HUES6 (cell line): ENCODE results near the gene MAPK14.

ENCODE experiments used
- H3K27ac ChIP-seq: 2 replicates; pipeline ENCODE4 v1.7.0; 2013; ENCODE audit warnings: low read depth, mild to moderate bottlenecking, low read length, inconsistent platforms
- H3K27me3 ChIP-seq: 2 replicates; pipeline ENCODE4 v1.6.1; 2013; ENCODE audit warnings: low read length; ENCODE audit not compliant: control insufficient read depth, insufficient read depth
- H3K36me3 ChIP-seq: 2 replicates; pipeline ENCODE4 v1.6.1; 2013; ENCODE audit warnings: low read length; ENCODE audit not compliant: control insufficient read depth, insufficient read depth
- H3K4me1 ChIP-seq: 2 replicates; pipeline ENCODE4 v1.6.1; 2013; ENCODE audit warnings: low read length; ENCODE audit not compliant: control insufficient read depth, insufficient read depth
- H3K4me3 ChIP-seq: 2 replicates; pipeline ENCODE4 v1.5.1; 2013; ENCODE audit warnings: low read depth, low read length
- H3K9ac ChIP-seq: one replicate; pipeline ENCODE4 v1.6.1; 2013; ENCODE audit warnings: mild to moderate bottlenecking, low read length
- H3K9me3 ChIP-seq: 2 replicates; pipeline ENCODE4 v1.6.1; 2013; ENCODE audit warnings: low read depth, low read length; ENCODE audit not compliant: control insufficient read depth, insufficient read depth

MAPK14 gene

GRCh38 chr6:36102853-36103252 is 75.2 kb downstream of the MAPK14 start:
- peaks cover 14% of the 10 kb centered on the region; the same call in 1 of the 2 replicates for H3K4me1 ChIP-seq
- no peak overlapping the region for H3K4me3 ChIP-seq
- no peaks in the 10 kb centered on the region for H3K27me3 ChIP-seq
- no peak overlapping the region for H3K9ac ChIP-seq
- H3K9me3 ChIP-seq = no peaks in the 10 kb centered on the region
- no peak overlapping the region for H3K27ac ChIP-seq
- H3K36me3 ChIP-seq = peaks cover 31% of the 10 kb centered on the region

- Histone ChIP-seq H3K36me3 (peaks cover 51% of the 10 kb centered on the region), H3K27ac (no peak overlapping the region), H3K9me3 (no peaks in the 10 kb centered on the region), H3K4me3 (no peak overlapping the region), H3K27me3 (no peaks in the 10 kb centered on the region), H3K9ac (no peak overlapping the region), H3K4me1 (0 out of 2 replicates have a peak, but pooled peaks cover under 1% of the 10 kb centered on the region)
These were observed 77.2 kb downstream of the MAPK14 start for GRCh38 chr6:36104836-36105235.

- Histone ChIP-seq H3K36me3 (peaks cover 50% of the 10 kb centered on the region), H3K9me3 (no peaks in the 10 kb centered on the region), H3K9ac (no peak overlapping the region), H3K4me3 (no peak overlapping the region), H3K27me3 (no peaks in the 10 kb centered on the region), H3K4me1 (no peaks in the 10 kb centered on the region), H3K27ac (no peak overlapping the region)
These were observed 81.5 kb downstream of the MAPK14 start for GRCh38 chr6:36109092-36109491.

DNA sequence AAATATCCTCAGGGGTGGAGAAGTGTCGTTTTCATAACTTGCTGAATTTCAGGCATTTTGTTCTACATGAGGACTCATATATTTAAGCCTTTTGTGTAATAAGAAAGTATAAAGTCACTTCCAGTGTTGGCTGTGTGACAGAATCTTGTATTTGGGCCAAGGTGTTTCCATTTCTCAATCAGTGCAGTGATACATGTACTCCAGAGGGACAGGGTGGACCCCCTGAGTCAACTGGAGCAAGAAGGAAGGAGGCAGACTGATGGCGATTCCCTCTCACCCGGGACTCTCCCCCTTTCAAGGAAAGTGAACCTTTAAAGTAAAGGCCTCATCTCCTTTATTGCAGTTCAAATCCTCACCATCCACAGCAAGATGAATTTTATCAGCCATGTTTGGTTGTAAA is 82.4 kb downstream of the MAPK14 start:
- Histone ChIP-seq H3K9me3 (no peaks in the 10 kb centered on the region), H3K36me3 (peaks cover 43% of the 10 kb centered on the region), H3K27ac (no peak overlapping the region), H3K27me3 (no peaks in the 10 kb centered on the region), H3K4me3 (no peak overlapping the region), H3K9ac (no peak overlapping the region), H3K4me1 (no peaks in the 10 kb centered on the region)

- H3K4me1 ChIP-seq = no peaks in the 10 kb centered on the region
- H3K27me3 ChIP-seq = no peaks in the 10 kb centered on the region
- no peaks in the 10 kb centered on the region for H3K9me3 ChIP-seq
- H3K4me3 ChIP-seq = no peak overlapping the region
- no peak overlapping the region for H3K9ac ChIP-seq
- no peak overlapping the region for H3K27ac ChIP-seq
- H3K36me3 ChIP-seq = peaks cover 43% of the 10 kb centered on the region
These were observed 83.3 kb downstream of the MAPK14 start for GRCh38 chr6:36110863-36111262.

- H3K27me3 ChIP-seq = no peaks in the 10 kb centered on the region
- H3K27ac ChIP-seq = no peak overlapping the region
- H3K9ac ChIP-seq = no peak overlapping the region
- no peaks in the 10 kb centered on the region for H3K9me3 ChIP-seq
- H3K36me3 ChIP-seq = peaks cover 43% of the 10 kb centered on the region
- no peak overlapping the region for H3K4me3 ChIP-seq
- H3K4me1 ChIP-seq = no peaks in the 10 kb centered on the region
These were observed 83.9 kb downstream of the MAPK14 start for GRCh38 chr6:36111526-36111925.

GRCh38 chr6:36113049-36113448 is 85.4 kb downstream of the MAPK14 start:
- Histone ChIP-seq H3K27ac (no peak overlapping the region), H3K4me1 (no peaks in the 10 kb centered on the region), H3K27me3 (no peaks in the 10 kb centered on the region), H3K9ac (no peak overlapping the region), H3K4me3 (no peak overlapping the region), H3K36me3 (peaks cover 37% of the 10 kb centered on the region), H3K9me3 (no peaks in the 10 kb centered on the region)

DNA sequence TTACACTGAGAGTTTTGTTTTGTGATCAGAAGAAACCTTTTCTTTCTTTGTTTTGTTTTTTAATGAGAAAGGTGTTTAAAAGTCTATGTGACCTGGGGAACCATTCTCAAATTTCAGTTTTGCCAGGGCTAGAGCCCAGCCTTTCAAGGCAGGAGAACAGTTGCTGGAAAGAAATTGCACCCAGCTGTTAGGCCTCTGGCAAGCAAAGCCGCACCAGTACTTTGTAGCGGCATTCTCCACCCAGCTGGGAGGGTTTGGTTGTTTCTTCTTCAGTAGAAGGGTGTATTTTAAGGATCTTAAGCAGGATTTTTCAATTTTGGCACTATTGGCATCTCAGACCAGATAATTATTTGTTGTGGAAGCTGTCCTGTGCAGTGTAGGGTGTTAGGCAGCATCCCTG is 86.1 kb downstream of the MAPK14 start:
- Histone ChIP-seq H3K4me1 (no peaks in the 10 kb centered on the region), H3K4me3 (no peak overlapping the region), H3K27me3 (no peaks in the 10 kb centered on the region), H3K36me3 (peaks cover 35% of the 10 kb centered on the region), H3K9ac (no peak overlapping the region), H3K9me3 (no peaks in the 10 kb centered on the region), H3K27ac (no peak overlapping the region)

GRCh38 chr6:36114798-36115408 is 87.3 kb downstream of the MAPK14 start:
- H3K9ac ChIP-seq = no peak overlapping the region
- H3K27ac ChIP-seq = no peak overlapping the region
- H3K4me1 ChIP-seq = no peaks in the 10 kb centered on the region
- H3K36me3 ChIP-seq = peaks cover 23% of the 10 kb centered on the region
- H3K9me3 ChIP-seq = no peaks in the 10 kb centered on the region
- no peak overlapping the region for H3K4me3 ChIP-seq
- no peaks in the 10 kb centered on the region for H3K27me3 ChIP-seq

DNA sequence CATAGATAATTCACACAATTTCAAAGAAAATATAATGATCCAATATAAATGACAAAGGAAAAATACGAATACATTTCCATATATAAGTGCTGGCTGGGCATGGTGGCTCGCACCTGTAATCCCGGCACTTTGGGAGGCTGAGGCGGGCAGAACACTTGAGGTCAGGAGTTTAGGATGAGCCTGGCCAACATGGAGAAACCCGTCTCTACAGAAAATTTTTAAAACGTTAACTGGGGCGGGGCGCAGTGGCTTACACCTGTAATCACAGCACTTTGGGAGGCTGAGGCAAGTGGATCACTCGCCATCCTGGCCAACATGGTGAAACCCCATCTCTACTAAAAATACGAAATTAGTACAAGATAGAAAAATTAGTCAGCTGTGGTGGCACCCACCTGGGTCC is 87.8 kb downstream of the MAPK14 start:
- Histone ChIP-seq H3K9me3 (no peaks in the 10 kb centered on the region), H3K27ac (no peak overlapping the region), H3K36me3 (peaks cover 18% of the 10 kb centered on the region), H3K4me3 (no peak overlapping the region), H3K9ac (no peak overlapping the region), H3K27me3 (no peaks in the 10 kb centered on the region), H3K4me1 (peaks cover 2% of the 10 kb centered on the region)

GRCh38 chr6:36116066-36116864 is 88.7 kb downstream of the MAPK14 start:
- no peak overlapping the region for H3K27ac ChIP-seq
- no peak overlapping the region for H3K4me3 ChIP-seq
- H3K36me3 ChIP-seq = peaks cover 12% of the 10 kb centered on the region
- H3K9me3 ChIP-seq = no peaks in the 10 kb centered on the region
- peaks cover 10% of the 10 kb centered on the region for H3K4me1 ChIP-seq
- H3K27me3 ChIP-seq = no peaks in the 10 kb centered on the region
- H3K9ac ChIP-seq = no peak overlapping the region
